HepG2 (cell line): ENCODE measurements around the gene ADAMTS16. TPM values are rescaled to one million over a fixed set of nuclear protein-coding genes. Genes with fewer than 3 reads are reported as not detected.

ENCODE experiments used
- ATAC-seq: fragments of 200-7000 bp; cut with Tn5 transposase; 3 replicates; pipeline ENCODE4 v1.9.1; 2020; ENCODE audit warnings: mild to moderate bottlenecking, moderate library complexity
- BruUV-seq: library from RNA; stranded (reverse); fragments of 400-500 nt; replicated peaks from 2 replicates; lab custom pipeline; 2021; lab: Mats Ljungman, UMichigan
- CTCF ChIA-PET: fragments of 300-600 bp; formaldehyde crosslinking; extraction: SDS; loops from one replicate; lab custom pipeline; 2021; ENCODE audit warnings: low total read pairs, inconsistent platforms, low intra/inter-chr PET ratio; lab: Yijun Ruan, JAX
- POLR2A ChIA-PET: fragments of 350-600 bp; sonication (Branson Sonifier 250); formaldehyde crosslinking; loops from one replicate; lab custom pipeline; 2020; ENCODE audit warnings: antibody characterized with exemption, inconsistent platforms; lab: Yijun Ruan, JAX
- DNase-seq: peaks from one replicate; pipeline ENCODE4 v3.0.0-alpha.2; 2015; ENCODE audit warnings: low spot score
- FAIRE-seq: peaks from 3 replicates; lab custom pipeline; 2011; peaks lifted over from hg19 to GRCh38; lab: Jason Lieb, UNC
- H2AFZ ChIP-seq: one replicate; pipeline ENCODE4 v1.6.1; 2011; ENCODE audit warnings: low read length, inconsistent platforms
- H3K27ac ChIP-seq: fragments of 300-600 bp; 3 replicates; pipeline ENCODE4 v1.8.0; 2011; ENCODE audit warnings: mixed run types, mild to moderate bottlenecking, mixed read lengths, low read length, inconsistent platforms; ENCODE audit not compliant: insufficient read depth; ENCODE audit errors: extremely low read length
- H3K27me3 ChIP-seq, 2 experiments: fragments of 200-600 bp in 1 of 2; 2 replicates in 1 of 2; 3 replicates in 1 of 2; pipeline versions ENCODE4 v1.6.0 to v1.8.0; 2011; ENCODE audit warnings: low read length in 2 of 2, mild to moderate bottlenecking in 2 of 2, moderate library complexity in 2 of 2, inconsistent platforms in 1 of 2; ENCODE audit not compliant: insufficient read depth in 2 of 2, control insufficient read depth in 1 of 2
- H3K36me3 ChIP-seq, 2 experiments: fragments of 200-600 bp in 1 of 2; replicated peaks in 1 of 2; 2 replicates in 1 of 2; 3 replicates in 1 of 2; pipeline versions ENCODE4 v1.5.1 to v1.8.0; 2011; ENCODE audit warnings: low read length in 2 of 2, inconsistent platforms in 1 of 2; ENCODE audit not compliant: insufficient read depth in 2 of 2, control insufficient read depth in 1 of 2
- H3K4me1 ChIP-seq: 2 replicates; pipeline ENCODE4 v1.5.1; 2012; ENCODE audit warnings: low read length, inconsistent platforms; ENCODE audit not compliant: insufficient read depth
- H3K4me2 ChIP-seq: 2 replicates; pipeline ENCODE4 v1.6.0; 2011; ENCODE audit warnings: low read depth, low read length, inconsistent platforms
- H3K4me3 ChIP-seq, 3 experiments: fragments of 200-600 bp in 1 of 3; sonication (generic), shearing (Covaris generic) in 1 of 3; replicated peaks in 1 of 3; 2 replicates each; pipeline ENCODE4 v1.5.1; 2011 to 2016; ENCODE audit warnings: low read length in 3 of 3, inconsistent platforms in 2 of 3, low read depth in 2 of 3, mild to moderate bottlenecking in 2 of 3, control low read depth in 1 of 3, mixed read lengths in 1 of 3; ENCODE audit not compliant: insufficient read depth in 1 of 3
- H3K79me2 ChIP-seq: one replicate; pipeline ENCODE4 v1.6.1; 2011; ENCODE audit warnings: low read length, inconsistent platforms; ENCODE audit not compliant: insufficient read depth
- H3K9ac ChIP-seq: 2 replicates; pipeline ENCODE4 v1.6.0; 2011; ENCODE audit warnings: mild to moderate bottlenecking, low read depth, low read length, inconsistent platforms; ENCODE audit not compliant: insufficient read depth
- H3K9me3 ChIP-seq: 2 replicates; pipeline ENCODE4 v1.5.1; 2012; ENCODE audit warnings: mild to moderate bottlenecking, low read length
- H4K20me1 ChIP-seq: 2 replicates; pipeline ENCODE4 v1.6.0; 2011; ENCODE audit warnings: inconsistent platforms, mild to moderate bottlenecking, low read length, moderate library complexity; ENCODE audit not compliant: insufficient read depth
- AKNA ChIP-seq: sonication (generic); formaldehyde crosslinking; IDR thresholded peaks from 2 replicates; pipeline ENCODE4 v1.4.0; 2020; ENCODE audit warnings: missing genetic modification reagents, borderline replicate concordance
- CERS6 ChIP-seq: sonication (generic); formaldehyde crosslinking; IDR thresholded peaks from 2 replicates; pipeline ENCODE4 v1.5.0; 2020; ENCODE audit warnings: missing genetic modification reagents
- CSRNP1 ChIP-seq: sonication (generic); formaldehyde crosslinking; IDR thresholded peaks from 2 replicates; pipeline ENCODE4 v1.8.1; 2023; ENCODE audit warnings: mild to moderate bottlenecking, missing genetic modification reagents
- GATAD2A ChIP-seq: IDR thresholded peaks from 2 replicates; pipeline ENCODE4 v1.6.1; 2016
- HHEX ChIP-seq: IDR thresholded peaks from 2 replicates; pipeline ENCODE4 v1.6.1; 2016; ENCODE audit warnings: control low read depth
- HMG20B ChIP-seq: conservative IDR thresholded peaks from 2 replicates; pipeline ENCODE4 v1.6.1; 2016; ENCODE audit warnings: missing genetic modification reagents, missing compliant biosample characterization
- KLF12 ChIP-seq: sonication (generic); formaldehyde crosslinking; IDR thresholded peaks from 2 replicates; pipeline ENCODE4 v1.4.0; 2020; ENCODE audit warnings: missing genetic modification reagents, borderline replicate concordance
- MAX ChIP-seq: IDR thresholded peaks from 2 replicates; pipeline ENCODE4 v1.6.1; 2012; ENCODE audit warnings: inconsistent platforms
- RARA ChIP-seq: IDR thresholded peaks from 2 replicates; pipeline ENCODE4 v1.6.1; 2016; ENCODE audit warnings: missing genetic modification reagents, missing compliant biosample characterization
- RFX5 ChIP-seq: IDR thresholded peaks from 2 replicates; pipeline ENCODE4 v1.6.1; 2011; ENCODE audit warnings: low read depth, low read length, improper control_type of control experiment
- RFXANK ChIP-seq: IDR thresholded peaks from 2 replicates; pipeline ENCODE4 v1.6.1; 2016
- SOX13 ChIP-seq, 3 experiments: fragments of 450-650 bp in 1 of 3; sonication (generic) in 1 of 3; formaldehyde crosslinking in 1 of 3; IDR thresholded peaks in 2 of 3; conservative IDR thresholded peaks in 1 of 3; 2 replicates each; pipeline versions ENCODE4 v1.5.0 to v1.6.1; 2016 to 2020; ENCODE audit warnings: antibody characterized with exemption in 1 of 3, mild to moderate bottlenecking in 1 of 3, missing compliant biosample characterization in 1 of 3, missing genetic modification reagents in 1 of 3, moderate library complexity in 1 of 3
- THAP11 ChIP-seq: IDR thresholded peaks from 2 replicates; pipeline ENCODE4 v1.6.1; 2016; ENCODE audit warnings: missing biosample characterization, missing genetic modification reagents
- ZFP91 ChIP-seq: sonication (generic); formaldehyde crosslinking; IDR thresholded peaks from 2 replicates; pipeline ENCODE4 v1.9.0; 2022; ENCODE audit warnings: missing genetic modification reagents, mild to moderate bottlenecking, borderline replicate concordance
- ZNF749 ChIP-seq: sonication (generic); formaldehyde crosslinking; IDR thresholded peaks from 2 replicates; pipeline ENCODE4 v1.8.0; 2022; ENCODE audit warnings: mild to moderate bottlenecking, missing genetic modification reagents, moderate library complexity, borderline replicate concordance
- WGBS: methylation state at CpG from one replicate; pipeline ENCODE4 v1.1.6; 2017; ENCODE audit warnings: low lambda C conversion rate; 5-methylcytosine and 5-hydroxymethylcytosine counted together
- in situ Hi-C: cut with HindIII; loops from 2 replicates; pipeline ENCODE4 v1.10.0; 2017; ENCODE audit warnings: low pct_unique_long_range_greater_than_20kb; ENCODE audit not compliant: extremely low pct_ligation_motif_present
- intact Hi-C: fragments of 100-400 bp; cut with micrococcal nuclease; formaldehyde crosslinking; loops from one replicate; pipeline ENCODE4 v1.10.0; 2022; ENCODE audit not compliant: unreplicated experiment
- polyA plus RNA-seq, 8 experiments: library from polyadenylated mRNA; depleted of rRNA in 3 of 8; stranded (reverse) in 7 of 8; unstranded in 1 of 8; fragments of >200 nt; fragmentation: Illumina TruSeq in 4 of 8; extraction: Trizol in 4 of 8; gene quantifications; 2 replicates each; pipeline versions ENCODE4 v1.2.1 to v1.2.3, GENCODE V29; 2011 to 2016; ENCODE audit warnings: low read depth in 4 of 8, missing spikeins in 1 of 8, mixed read lengths in 1 of 8; ENCODE audit not compliant: insufficient read depth in 1 of 8
- total RNA-seq, 5 experiments: library from RNA; depleted of rRNA; stranded (reverse); fragments of >200 nt; fragmentation: Illumina TruSeq; extraction: Trizol; gene quantifications; 2 replicates each; pipeline ENCODE4 v1.2.3, GENCODE V29; 2016; ENCODE audit warnings: low read depth in 1 of 5

The ADAMTS16 gene
- total and polyA plus RNA-seq, 2 of the 13 experiments (the other 11 are each of a cell fraction or from before 2014, with no cell fraction given): 0.02 to 0.03 TPM

- POLR2A ChIA-PET: interaction anchor here (1.1 kb wide), 1 partner anchor 18 kb away, joined by 5 read pairs; no protein-coding TSS in a partner anchor
- H3K36me3 ChIP-seq: no peaks in the 10 kb centered on the region
- no peaks in the 10 kb centered on the region for H4K20me1 ChIP-seq
- H3K9me3 ChIP-seq: no peaks in the 10 kb centered on the region
- H3K79me2 ChIP-seq: no peaks in the 10 kb centered on the region
- no peak overlapping the region for H3K9ac ChIP-seq
- no peak overlapping the region for H3K4me3 ChIP-seq
- H3K27ac ChIP-seq: no peak overlapping the region
- H2AFZ ChIP-seq: no peak overlapping the region
- H3K4me1 ChIP-seq: peaks cover 37% of the 10 kb centered on the region
- 3% methylated on average over 3 of the region's 4 CpGs for WGBS
- FAIRE-seq: no peak
- DNase-seq: peak; percentile 24
- in situ Hi-C loops: no loop called here
- no TSS peak for BruUV-seq
- peak; percentile 53 for ATAC-seq
- CTCF ChIA-PET: interaction anchor here (0.6 kb wide), 1 partner anchor 191 kb away, joined by 3 read pairs; no protein-coding TSS in a partner anchor
- H3K4me2 ChIP-seq: peak overlapping the region; percentile 25; the same call in 1 of the 2 replicates
- intact Hi-C loops: no loop called here
- peaks cover 2 to 9% of the 10 kb centered on the region in 2 experiments; a peak in 2 of 5 replicates for H3K27me3 ChIP-seq
- peak; percentile 64 for TF ChIP-seq HHEX (CRISPR knock-in tag)
- 0 out of 2 replicates have a peak, but pooled peaks have one; percentile 22 for TF ChIP-seq RARA (CRISPR knock-in tag)
- no peak for TF ChIP-seq MAX
- TF ChIP-seq GATAD2A (CRISPR knock-in tag): peak; percentile 34; the same call in 1 of the 2 replicates
- peak; percentile 46; the same call in 1 of the 2 replicates for TF ChIP-seq HMG20B
- no peak for TF ChIP-seq ZFP91 (CRISPR knock-in tag)
- no peak for TF ChIP-seq CSRNP1
- TF ChIP-seq RFXANK (CRISPR knock-in tag): no peak
- no peak for TF ChIP-seq AKNA (CRISPR knock-in tag)
- no peak for TF ChIP-seq ZNF749 (CRISPR knock-in tag)
- no peak for TF ChIP-seq CERS6
- TF ChIP-seq KLF12 (CRISPR knock-in tag): no peak
- no peak for TF ChIP-seq RFX5
- TF ChIP-seq THAP11 (CRISPR knock-in tag): no peak
- no peak for TF ChIP-seq SOX13 (IDR thresholded peaks at IDR 0.05)
- peak in 1 of 2 experiments; percentile 26; a peak in 1 of 4 replicates for TF ChIP-seq SOX13 (CRISPR knock-in tag; conservative IDR thresholded peaks at IDR 0.05 in 1 of 2, IDR thresholded peaks at IDR 0.05 in 1 of 2)
Measured at GRCh38 chr5:5332287-5332686, 192.2 kb downstream of the ADAMTS16 start.
